ENCODE measurements around the gene GPC5.
"Not testable (repeated sequence)": the region's sequence is repeated elsewhere in the genome, so short reads cannot be mapped to it uniquely, and the experiment has no call there.

Gene GPC5

GRCh38 chr13:91660076-91660415 is 261.6 kb downstream of the GPC5 start:
- no peak for DNase-seq

- DNase-seq: no peak
These were observed 263.5 kb downstream of the GPC5 start for GRCh38 chr13:91661692-91662490.

DNA sequence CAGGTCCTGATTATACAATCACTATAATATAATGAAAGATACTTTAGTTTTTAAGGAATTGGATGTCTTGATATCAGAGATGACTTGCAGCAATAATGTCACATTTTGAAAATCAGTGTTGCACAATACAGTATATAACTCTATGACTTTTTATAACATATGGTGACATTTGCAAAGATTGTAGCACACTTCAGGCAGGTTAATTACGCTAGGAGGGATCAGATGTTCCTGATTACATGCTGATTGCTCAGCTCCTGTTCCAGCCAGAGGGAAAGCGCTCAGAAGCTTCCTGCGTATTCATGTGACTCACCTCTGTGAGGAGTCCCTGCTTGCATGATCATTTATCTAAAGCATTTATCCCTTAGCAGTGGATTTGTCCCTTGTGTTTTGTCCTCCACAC is 265.6 kb downstream of the GPC5 start:
- DNase-seq: no peak

- no peak for DNase-seq
These were observed 269.1 kb downstream of the GPC5 start for GRCh38 chr13:91667486-91667885.

GRCh38 chr13:91668866-91669495 is 270.6 kb downstream of the GPC5 start:
- DNase-seq: no peak

GRCh38 chr13:91674347-91674746 is 275.9 kb downstream of the GPC5 start:
- not testable (repeated sequence) for DNase-seq

GRCh38 chr13:91684746-91685145 is 286.3 kb downstream of the GPC5 start:
- DNase-seq: no peak

DNA sequence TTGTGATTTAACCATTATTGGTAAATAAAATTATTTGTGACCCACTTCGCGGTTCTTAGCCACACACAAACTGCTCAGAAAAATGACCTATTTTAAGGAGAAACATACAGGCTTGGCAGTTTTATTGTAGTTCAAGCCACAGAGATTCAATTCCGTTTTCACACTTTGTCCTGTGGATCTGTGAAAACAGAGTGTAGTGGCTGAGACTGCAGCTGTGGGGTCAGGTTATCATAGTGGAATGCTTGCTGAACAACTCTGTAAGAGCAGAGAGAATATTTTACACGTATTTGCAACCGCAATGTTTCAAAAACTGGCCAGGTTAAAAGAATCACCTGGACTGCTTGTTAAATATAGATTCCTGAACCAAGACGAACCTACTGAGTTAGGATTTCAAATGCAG is 292.5 kb downstream of the GPC5 start:
- DNase-seq: no peak

GRCh38 chr13:91693466-91693865 is 295.0 kb downstream of the GPC5 start:
- DNase-seq: no peak

DNA sequence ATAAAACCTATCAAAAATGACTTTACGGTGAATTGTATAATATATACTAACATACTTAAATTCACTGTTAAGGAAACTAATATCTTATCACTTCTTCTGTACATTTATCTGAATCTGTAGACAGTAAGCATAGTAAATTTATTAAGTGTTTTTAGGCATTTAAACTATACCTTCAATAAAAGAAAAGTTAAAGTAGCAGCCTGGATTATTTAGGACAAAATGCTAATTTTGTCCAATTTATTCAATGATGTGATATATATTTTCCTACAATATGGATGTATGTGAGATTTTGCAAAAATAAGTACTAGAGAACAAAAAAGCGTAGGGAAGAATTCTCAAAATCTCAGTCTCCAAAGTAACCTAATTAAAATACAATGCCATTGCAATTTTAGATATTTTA is 299.9 kb downstream of the GPC5 start:
- no peak for DNase-seq

GRCh38 chr13:91698767-91699166 is 300.3 kb downstream of the GPC5 start:
- DNase-seq: no peak

GRCh38 chr13:91699863-91700262 is 301.4 kb downstream of the GPC5 start:
- DNase-seq: no peak

DNA sequence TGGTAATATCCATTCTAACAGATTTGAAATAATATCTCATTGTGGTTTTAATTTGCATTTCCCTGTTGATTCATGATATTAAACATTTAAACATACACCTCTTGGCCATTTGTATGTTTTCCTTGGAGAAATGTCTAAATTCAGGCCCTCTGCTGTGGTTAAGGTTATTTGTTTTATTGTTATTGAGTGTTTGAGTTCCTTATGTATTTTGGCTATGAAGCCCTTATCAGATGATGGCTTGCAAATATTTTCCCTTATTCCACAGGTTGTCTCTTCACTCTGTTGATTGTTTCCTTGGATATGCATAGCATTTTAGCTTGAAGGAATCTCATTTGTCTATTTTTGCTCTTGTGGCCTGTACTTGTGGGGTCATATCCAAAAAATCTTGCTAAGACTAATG is 303.6 kb downstream of the GPC5 start:
- no peak for DNase-seq

DNA sequence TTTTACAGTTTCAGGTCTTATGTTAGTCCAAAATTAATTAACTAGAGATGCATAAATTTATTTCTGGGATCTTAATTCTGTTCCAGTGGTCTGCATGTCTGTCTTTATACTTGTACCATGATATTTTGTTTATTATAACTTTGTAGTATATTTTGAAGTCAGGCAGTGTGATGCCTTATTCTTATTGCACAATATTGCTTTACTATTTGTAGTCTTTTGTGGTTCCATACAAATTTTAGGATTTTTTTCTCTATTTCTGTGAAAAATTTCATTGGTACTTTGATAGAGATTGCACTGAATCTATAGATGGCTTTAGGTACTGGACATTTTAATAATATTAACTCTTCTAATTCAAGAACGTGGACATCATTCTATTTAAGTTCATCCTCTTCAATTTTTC is 304.0 kb downstream of the GPC5 start:
- DNase-seq: no peak

- no peak for DNase-seq
These were observed 306.0 kb downstream of the GPC5 start for GRCh38 chr13:91704398-91704797.

DNA sequence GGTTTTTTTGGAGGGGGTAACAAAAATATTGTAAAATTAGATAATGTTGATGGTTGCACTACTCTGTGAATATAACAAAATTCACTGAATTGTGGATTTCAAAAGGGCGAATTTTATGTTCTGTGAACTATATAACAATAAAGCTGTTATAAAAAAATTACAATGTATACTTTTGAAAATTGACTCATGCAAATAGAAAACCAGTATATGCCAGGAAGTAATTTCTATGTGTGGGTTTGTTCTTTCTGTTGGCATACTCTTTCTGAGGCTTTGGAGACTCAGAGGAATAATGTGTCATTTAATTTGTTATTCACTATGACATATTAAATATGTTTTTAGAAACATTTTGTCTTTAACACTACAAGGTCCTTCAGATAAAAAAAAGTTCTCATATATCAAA is 310.1 kb downstream of the GPC5 start:
- no peak for DNase-seq

- no peak for DNase-seq
These were observed 310.8 kb downstream of the GPC5 start for GRCh38 chr13:91709180-91709579.

GRCh38 chr13:91710733-91711132 is 312.3 kb downstream of the GPC5 start:
- no peak for DNase-seq

- DNase-seq: no peak
These were observed 316.4 kb downstream of the GPC5 start for GRCh38 chr13:91714855-91715254.

DNA sequence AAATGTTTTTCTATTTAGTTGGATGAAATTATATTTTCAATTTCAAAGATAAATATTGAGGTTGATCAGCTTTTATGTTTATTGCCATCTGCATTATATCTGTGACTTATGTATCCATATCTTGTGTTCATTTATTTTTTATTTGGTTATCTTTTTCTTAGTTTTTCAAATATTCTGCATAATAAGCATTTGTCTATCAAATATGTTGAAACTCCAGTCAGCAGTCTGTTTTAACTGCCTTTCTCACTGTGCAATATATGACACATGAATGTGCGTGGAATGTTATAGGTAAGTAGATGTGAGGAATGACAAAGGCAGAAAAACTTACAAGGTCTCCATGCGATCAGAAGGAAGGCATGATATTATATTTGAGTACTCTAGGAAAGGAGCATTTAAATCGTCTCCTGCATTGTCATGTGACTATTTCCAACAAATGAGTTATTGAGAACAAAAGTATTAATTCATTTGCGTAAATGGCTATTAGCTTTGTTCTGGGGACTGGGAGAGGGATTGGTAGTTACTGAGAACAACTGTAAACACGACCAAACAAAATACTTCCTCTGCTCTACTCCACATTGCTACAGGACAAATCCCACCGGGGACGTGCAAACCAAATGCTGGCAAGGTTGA is 318.1 kb downstream of the GPC5 start:
- DNase-seq: no peak

GRCh38 chr13:91719033-91719432 is 320.6 kb downstream of the GPC5 start:
- DNase-seq: no peak

GRCh38 chr13:91721413-91721812 is 323.0 kb downstream of the GPC5 start:
- DNase-seq: no peak

- DNase-seq: no peak
These were observed 324.0 kb downstream of the GPC5 start for GRCh38 chr13:91722267-91722884.

GRCh38 chr13:91724591-91724990 is 326.2 kb downstream of the GPC5 start:
- DNase-seq: no peak
